ENCODE measurements around the gene KIF5A.

KIF5A gene

DNA sequence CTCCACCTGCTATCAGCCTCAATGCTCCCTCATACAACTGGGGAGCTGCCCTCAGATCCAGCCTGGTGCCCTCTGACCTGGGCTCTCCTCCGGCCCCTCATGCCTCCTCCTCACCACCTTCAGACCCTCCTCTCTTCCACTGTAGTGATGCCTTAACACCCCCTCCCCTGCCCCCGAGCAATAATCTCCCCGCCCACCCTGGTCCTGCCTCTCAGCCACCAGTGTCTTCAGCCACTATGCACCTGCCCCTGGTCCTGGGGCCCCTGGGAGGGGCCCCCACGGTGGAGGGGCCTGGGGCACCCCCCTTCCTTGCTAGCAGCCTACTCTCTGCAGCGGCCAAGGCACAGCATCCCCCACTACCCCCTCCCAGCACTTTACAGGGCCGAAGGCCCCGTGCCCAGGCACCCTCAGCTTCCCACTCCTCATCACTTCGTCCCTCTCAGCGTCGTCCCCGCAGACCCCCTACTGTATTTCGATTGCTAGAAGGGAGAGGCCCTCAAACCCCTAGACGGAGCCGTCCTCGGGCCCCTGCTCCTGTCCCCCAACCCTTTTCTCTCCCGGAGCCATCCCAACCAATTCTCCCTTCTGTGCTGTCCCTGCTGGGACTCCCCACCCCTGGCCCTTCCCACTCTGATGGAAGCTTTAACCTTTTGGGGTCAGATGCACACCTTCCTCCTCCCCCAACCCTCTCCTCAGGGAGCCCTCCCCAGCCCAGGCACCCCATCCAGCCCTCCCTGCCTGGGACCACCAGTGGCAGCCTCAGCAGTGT, 24.0 kb upstream of the KIF5A start:
- no peak for DNase-seq (ENCODE audit: extremely low read depth, low read depth)
- TF ChIP-seq, protein P1, sequence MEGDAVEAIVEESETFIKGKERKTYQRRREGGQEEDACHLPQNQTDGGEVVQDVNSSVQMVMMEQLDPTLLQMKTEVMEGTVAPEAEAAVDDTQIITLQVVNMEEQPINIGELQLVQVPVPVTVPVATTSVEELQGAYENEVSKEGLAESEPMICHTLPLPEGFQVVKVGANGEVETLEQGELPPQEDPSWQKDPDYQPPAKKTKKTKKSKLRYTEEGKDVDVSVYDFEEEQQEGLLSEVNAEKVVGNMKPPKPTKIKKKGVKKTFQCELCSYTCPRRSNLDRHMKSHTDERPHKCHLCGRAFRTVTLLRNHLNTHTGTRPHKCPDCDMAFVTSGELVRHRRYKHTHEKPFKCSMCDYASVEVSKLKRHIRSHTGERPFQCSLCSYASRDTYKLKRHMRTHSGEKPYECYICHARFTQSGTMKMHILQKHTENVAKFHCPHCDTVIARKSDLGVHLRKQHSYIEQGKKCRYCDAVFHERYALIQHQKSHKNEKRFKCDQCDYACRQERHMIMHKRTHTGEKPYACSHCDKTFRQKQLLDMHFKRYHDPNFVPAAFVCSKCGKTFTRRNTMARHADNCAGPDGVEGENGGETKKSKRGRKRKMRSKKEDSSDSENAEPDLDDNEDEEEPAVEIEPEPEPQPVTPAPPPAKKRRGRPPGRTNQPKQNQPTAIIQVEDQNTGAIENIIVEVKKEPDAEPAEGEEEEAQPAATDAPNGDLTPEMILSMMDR (IDR thresholded peaks at IDR 0.05; ENCODE audit: low read depth, low read length, missing control alignments) = no peak

DNA sequence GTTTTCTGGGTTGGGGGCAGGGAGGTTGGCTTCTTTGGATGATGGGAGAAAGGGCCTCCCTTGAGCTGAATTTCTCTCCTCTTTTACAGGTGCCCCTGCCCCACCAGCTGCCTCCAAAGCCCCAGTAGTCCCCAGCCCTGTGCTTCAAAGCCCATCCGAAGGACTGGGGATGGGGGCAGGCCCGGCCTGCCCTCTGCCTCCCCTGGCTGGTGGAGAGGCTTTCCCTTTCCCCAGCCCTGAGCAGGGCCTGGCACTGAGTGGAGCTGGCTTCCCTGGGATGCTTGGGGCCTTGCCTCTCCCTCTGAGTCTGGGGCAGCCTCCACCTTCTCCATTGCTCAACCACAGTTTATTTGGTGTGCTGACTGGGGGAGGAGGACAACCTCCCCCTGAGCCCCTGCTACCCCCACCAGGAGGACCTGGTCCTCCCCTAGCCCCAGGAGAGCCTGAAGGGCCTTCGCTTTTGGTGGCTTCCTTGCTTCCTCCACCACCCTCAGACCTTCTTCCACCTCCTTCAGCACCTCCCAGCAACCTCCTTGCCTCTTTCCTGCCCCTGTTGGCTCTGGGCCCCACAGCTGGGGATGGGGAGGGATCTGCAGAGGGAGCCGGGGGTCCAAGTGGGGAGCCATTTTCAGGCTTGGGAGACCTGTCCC, 23.2 kb upstream of the KIF5A start:
- TF ChIP-seq, protein P1 (IDR thresholded peaks at IDR 0.05; ENCODE audit: low read depth, low read length, missing control alignments) = no peak
- DNase-seq (ENCODE audit: extremely low read depth, low read depth) = no peak

More for the DNA sequence above, 24.0 kb upstream of the KIF5A start:
- no peak overlapping the region for H3K4me3 ChIP-seq (replicated peaks; ENCODE audit: low read depth, low read length)

DNA sequence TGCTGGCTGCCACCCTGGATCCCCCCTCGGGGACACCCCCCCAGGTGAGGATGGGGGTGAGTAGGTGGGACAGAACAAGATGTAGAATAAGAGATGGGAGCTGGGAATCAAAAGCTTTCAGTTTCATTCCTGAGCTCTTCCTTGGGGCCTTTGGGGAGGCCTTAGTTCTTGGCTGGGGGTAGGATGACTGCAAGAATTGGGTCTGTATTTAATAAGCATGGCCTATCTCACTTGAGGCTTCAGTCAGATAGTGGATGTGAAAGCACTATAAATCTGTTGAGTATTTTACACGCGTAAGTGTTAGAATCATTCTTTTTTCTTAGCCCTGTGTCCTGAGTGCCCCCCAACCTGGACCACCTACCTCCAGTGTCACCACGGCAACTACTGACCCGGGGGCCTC, 22.7 kb upstream of the KIF5A start:
- no peak for DNase-seq (ENCODE audit: extremely low read depth, low read depth)
- TF ChIP-seq, protein P1 (IDR thresholded peaks at IDR 0.05; ENCODE audit: low read depth, low read length, missing control alignments) = no peak
- no peak overlapping the region for H3K4me3 ChIP-seq (replicated peaks; ENCODE audit: low read depth, low read length)

More for the DNA sequence above, 23.2 kb upstream of the KIF5A start:
- H3K4me3 ChIP-seq (replicated peaks; ENCODE audit: low read depth, low read length) = no peak overlapping the region

DNA sequence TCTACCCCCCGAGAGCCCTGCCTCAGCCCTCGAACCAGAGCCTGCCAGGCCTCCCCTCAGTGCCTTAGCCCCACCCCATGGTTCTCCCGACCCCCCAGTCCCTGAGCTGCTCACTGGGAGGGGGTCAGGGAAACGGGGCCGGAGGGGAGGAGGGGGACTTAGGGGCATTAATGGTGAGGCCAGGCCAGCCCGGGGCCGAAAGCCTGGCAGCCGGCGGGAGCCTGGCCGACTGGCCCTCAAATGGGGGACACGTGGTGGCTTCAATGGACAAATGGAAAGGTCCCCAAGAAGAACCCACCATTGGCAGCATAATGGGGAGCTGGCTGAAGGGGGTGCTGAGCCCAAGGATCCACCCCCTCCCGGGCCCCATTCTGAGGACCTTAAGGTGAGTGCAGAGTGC, 21.7 kb upstream of the KIF5A start:
- TF ChIP-seq, protein P1 (IDR thresholded peaks at IDR 0.05; ENCODE audit: low read depth, low read length, missing control alignments) = no peak
- no peak for DNase-seq (ENCODE audit: extremely low read depth, low read depth)
- no peak overlapping the region for H3K4me3 ChIP-seq (replicated peaks; ENCODE audit: low read depth, low read length)

DNA sequence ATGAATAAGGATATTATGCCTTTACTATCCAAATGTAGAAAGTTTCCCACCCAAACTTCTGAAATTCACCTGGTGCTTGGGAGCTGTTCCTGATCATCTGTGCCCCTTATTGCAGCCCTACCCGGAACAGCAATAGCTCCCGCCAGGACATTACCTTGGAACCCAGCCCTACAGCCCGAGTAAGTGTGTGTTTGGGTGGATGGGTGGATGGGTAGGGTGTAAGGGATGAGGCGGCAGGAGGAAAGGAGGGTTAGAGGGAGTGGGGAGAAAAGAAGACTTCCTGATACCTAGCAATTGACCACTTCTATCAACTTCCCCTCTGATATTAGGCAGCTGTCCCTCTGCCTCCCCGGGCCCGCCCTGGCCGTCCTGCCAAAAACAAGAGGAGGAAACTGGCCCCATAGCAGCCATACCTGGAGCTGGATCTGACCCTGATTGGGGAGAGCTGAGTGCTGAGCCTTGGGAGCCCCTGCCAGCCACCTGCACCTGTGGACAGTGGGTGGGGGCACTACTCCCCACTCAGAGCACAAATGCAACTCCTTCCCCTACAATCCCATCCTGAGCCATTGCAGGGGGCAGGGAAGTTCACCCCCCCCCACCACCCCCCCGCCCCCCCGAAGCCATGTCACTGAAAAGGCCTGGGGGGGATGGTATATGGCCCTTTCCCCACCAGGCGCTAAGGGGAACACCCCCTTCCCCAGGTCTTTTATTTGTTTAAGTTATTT, 20.9 kb upstream of the KIF5A start:
- no peak for DNase-seq (ENCODE audit: extremely low read depth, low read depth)
- TF ChIP-seq, protein P1 (IDR thresholded peaks at IDR 0.05; ENCODE audit: low read depth, low read length, missing control alignments) = no peak
- H3K4me3 ChIP-seq (replicated peaks; ENCODE audit: low read depth, low read length) = no peak overlapping the region

DNA sequence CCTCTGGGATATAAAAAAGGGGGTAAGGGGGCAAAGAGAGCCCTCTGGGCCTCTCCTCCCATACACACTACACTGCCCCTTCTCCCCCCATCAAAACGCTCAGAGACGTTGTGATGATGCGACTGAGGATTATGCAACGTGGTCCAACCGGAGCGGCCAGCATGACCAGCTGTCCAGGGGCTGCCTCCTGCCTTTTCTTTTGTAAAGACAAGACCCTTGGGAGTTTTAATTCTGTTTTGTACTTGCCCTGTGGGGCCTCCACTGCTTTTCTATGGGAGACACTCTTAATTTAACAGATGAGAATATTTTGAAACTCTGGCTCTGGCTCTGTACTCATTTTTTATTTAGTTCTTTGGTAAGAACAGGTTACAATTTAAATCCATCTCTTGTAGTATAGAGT, 20.0 kb upstream of the KIF5A start:
- TF ChIP-seq, protein P1 (IDR thresholded peaks at IDR 0.05; ENCODE audit: low read depth, low read length, missing control alignments) = no peak
- no peak overlapping the region for H3K4me3 ChIP-seq (replicated peaks; ENCODE audit: low read depth, low read length)
- no peak for DNase-seq (ENCODE audit: extremely low read depth, low read depth)

Measured in HFF-Myc (cell line).